ENCODE results near the gene HECTD4. TPM values are rescaled to one million over a fixed set of nuclear protein-coding genes. Genes with fewer than 3 reads are reported as not detected.

Gene HECTD4
- total RNA-seq, 1 experiment from 2014 or later, result 31.2 TPM

GRCh38 chr12:112149596-112149995, 232.6 kb downstream of the HECTD4 start:
- CTCF ChIA-PET, result no interaction called here

GRCh38 chr12:112148031-112148513, 234.2 kb downstream of the HECTD4 start:
- Histone ChIP-seq H3K36me3 (ENCODE audit: control insufficient read depth in 1 of 2, insufficient read depth in 2 of 2, low read length in 2 of 2) (peaks cover 26 to 64% of the 10 kb centered on the region in 2 experiments), H3K4me1 (ENCODE audit: control insufficient read depth in 1 of 2, insufficient read depth in 2 of 2, low read length in 2 of 2) (peaks cover 0 to 18% of the 10 kb centered on the region in 2 experiments; a peak in 2 of 4 replicates), H3K27ac (ENCODE audit: low read depth, low read length) (no peak overlapping the region), H3K9me2 (ENCODE audit: insufficient read depth) (no peaks in the 10 kb centered on the region), H3K9ac (ENCODE audit: low read length) (no peak overlapping the region), H3K4me2 (ENCODE audit: low read length) (no peak overlapping the region), H3K4me3 (replicated peaks in 1 of 2; ENCODE audit: low read depth in 1 of 2, low read length in 2 of 2) (no peak overlapping the region), H3K27me3 (ENCODE audit: insufficient read depth, low read length) (no peaks in the 10 kb centered on the region), H3K9me3 (ENCODE audit: control insufficient read depth in 1 of 2, insufficient read depth in 1 of 2, low read depth in 1 of 2, low read length in 2 of 2) (no peaks in the 10 kb centered on the region), H4K20me1 (ENCODE audit: insufficient read depth) (no peaks in the 10 kb centered on the region), H3K79me2 (ENCODE audit: insufficient read depth, low read length) (no peaks in the 10 kb centered on the region), H2AFZ (ENCODE audit: low read depth, low read length, poor library complexity, severe bottlenecking) (no peak overlapping the region)
- ChIA-PET CTCF (no interaction called here), RAD21 (ENCODE audit: low non-redundant PET in 1 of 2, low total read pairs in 2 of 2, uncharacterized antibody in 2 of 2, unreplicated experiment in 2 of 2) (no interaction called here), POLR2A (no interaction called here)
- peak; percentile 34 for ATAC-seq
- no TSS peak for BruUV-seq (replicated peaks)
- TF ChIP-seq POLR2AphosphoS5 (IDR thresholded peaks at IDR 0.05; ENCODE audit: low read depth, low read length), result 0 out of 2 replicates have a peak, but pooled peaks have one; percentile 13
- no peak for TF ChIP-seq SP1 (IDR thresholded peaks at IDR 0.05; ENCODE audit: low read depth)
- DNase-seq (ENCODE audit: low read depth, low spot score), result no peak
- intact Hi-C loops (cut with micrococcal nuclease), result no loop called here

More at GRCh38 chr12:112149596-112149995, 232.6 kb downstream of the HECTD4 start:
- H3K4me1 ChIP-seq (ENCODE audit: control insufficient read depth in 1 of 2, insufficient read depth in 2 of 2, low read length in 2 of 2), result peaks cover 0 to 18% of the 10 kb centered on the region in 2 experiments; a peak in 2 of 4 replicates
- ATAC-seq, result peak; percentile 65
- no peaks in the 10 kb centered on the region for H3K9me2 ChIP-seq (ENCODE audit: insufficient read depth)
- no peak overlapping the region for H3K4me3 ChIP-seq (replicated peaks in 1 of 2; ENCODE audit: low read depth in 1 of 2, low read length in 2 of 2)
- H3K27ac ChIP-seq (ENCODE audit: low read depth, low read length), result no peak overlapping the region
- TF ChIP-seq EZH2phosphoT487 (IDR thresholded peaks at IDR 0.05; ENCODE audit: borderline replicate concordance), result no peak
- no peak for TF ChIP-seq POLR2AphosphoS5 (IDR thresholded peaks at IDR 0.05; ENCODE audit: low read depth, low read length)
- peak; percentile 34; the same call in 1 of the 2 replicates for TF ChIP-seq JUND (IDR thresholded peaks at IDR 0.05)
- TF ChIP-seq SP1 (IDR thresholded peaks at IDR 0.05; ENCODE audit: low read depth), result peak; percentile 62
- no peak for TF ChIP-seq EGR1 (IDR thresholded peaks at IDR 0.05; ENCODE audit: low read depth)
- no peak for TF ChIP-seq ZBTB33 (IDR thresholded peaks at IDR 0.05; ENCODE audit: extremely low read depth, insufficient replicate concordance, low read length)
- TF ChIP-seq ELF1 (IDR thresholded peaks at IDR 0.05; ENCODE audit: borderline replicate concordance, low read depth), result no peak
- H3K27me3 ChIP-seq (ENCODE audit: insufficient read depth, low read length), result no peaks in the 10 kb centered on the region
- H3K9me3 ChIP-seq (ENCODE audit: control insufficient read depth in 1 of 2, insufficient read depth in 1 of 2, low read depth in 1 of 2, low read length in 2 of 2), result no peaks in the 10 kb centered on the region
- intact Hi-C loops (cut with micrococcal nuclease), result no loop called here
- H4K20me1 ChIP-seq (ENCODE audit: insufficient read depth), result no peaks in the 10 kb centered on the region
- RAD21 ChIA-PET (ENCODE audit: low non-redundant PET in 1 of 2, low total read pairs in 2 of 2, uncharacterized antibody in 2 of 2, unreplicated experiment in 2 of 2), result interaction anchor here in 1 of 2 experiments (0.7 kb wide), 1 partner anchor 43 kb away, joined by 4 read pairs; no protein-coding TSS in a partner anchor
- no peak overlapping the region for H3K4me2 ChIP-seq (ENCODE audit: low read length)
- H3K79me2 ChIP-seq (ENCODE audit: insufficient read depth, low read length), result no peaks in the 10 kb centered on the region
- peaks cover 26 to 62% of the 10 kb centered on the region in 2 experiments for H3K36me3 ChIP-seq (ENCODE audit: control insufficient read depth in 1 of 2, insufficient read depth in 2 of 2, low read length in 2 of 2)
- POLR2A ChIA-PET, result no interaction called here
- no peak overlapping the region for H2AFZ ChIP-seq (ENCODE audit: low read depth, low read length, poor library complexity, severe bottlenecking)
- BruUV-seq (replicated peaks), result no TSS peak
- H3K9ac ChIP-seq (ENCODE audit: low read length), result no peak overlapping the region
- DNase-seq (ENCODE audit: low read depth, low spot score), result no peak
